Activated CD8-positive, alpha-beta memory T cell treated with anti-CD3 and anti-CD28 coated beads for 36 hours (primary cell): ENCODE results near the gene DNAAF5. TPM values are rescaled to one million over a fixed set of nuclear protein-coding genes. Genes with fewer than 3 reads are reported as not detected.

Source experiments
- CTCF ChIA-PET: fragments of 350-600 bp; sonication (Branson Sonifier 250); formaldehyde crosslinking; loops from one replicate; lab custom pipeline; 2021; ENCODE audit warnings: antibody characterized with exemption; lab: Charles Lee
- POLR2A ChIA-PET: fragments of 350-600 bp; sonication (Branson Sonifier 250); formaldehyde crosslinking; loops from one replicate; lab custom pipeline; 2021; ENCODE audit warnings: antibody characterized with exemption; lab: Charles Lee
- total RNA-seq, 2 experiments: library from RNA; stranded (reverse); gene quantifications; one replicate each; pipeline ENCODE4 v1.2.3, GENCODE V29; 2021

DNAAF5 gene
- total RNA-seq, 2 experiments from 2014 or later: 54.1 to 55.5 TPM

DNA sequence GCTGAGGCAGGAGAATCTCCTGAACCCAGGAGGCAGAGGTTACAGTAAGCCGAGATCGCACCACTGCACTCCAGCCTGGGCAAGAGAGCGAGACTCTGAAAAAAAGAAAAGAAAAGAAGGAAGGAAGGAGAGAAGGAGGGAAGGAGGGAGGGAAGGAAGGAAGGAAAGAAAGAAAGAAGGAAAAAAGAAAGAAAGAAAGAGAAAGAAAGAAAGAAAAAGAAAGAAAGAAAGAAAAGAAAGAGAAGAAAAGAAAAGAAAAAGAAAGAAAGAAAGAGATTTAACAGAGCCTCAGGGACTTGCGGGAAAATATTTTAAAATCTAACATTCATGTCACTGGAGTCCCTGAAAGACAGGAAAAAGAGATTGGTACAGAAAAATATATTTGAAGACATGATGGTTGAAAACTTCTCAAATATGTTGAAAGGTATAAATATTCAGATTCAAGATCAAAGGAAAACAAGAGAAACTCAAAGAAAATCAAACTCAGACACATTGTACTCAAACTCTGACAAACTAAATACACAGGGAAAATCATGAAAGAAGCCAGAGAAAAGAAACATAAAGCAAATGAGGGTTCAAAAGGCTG, 25.3 kb upstream of the DNAAF5 start:
- POLR2A ChIA-PET: no interaction called here
- CTCF ChIA-PET: no interaction called here

DNA sequence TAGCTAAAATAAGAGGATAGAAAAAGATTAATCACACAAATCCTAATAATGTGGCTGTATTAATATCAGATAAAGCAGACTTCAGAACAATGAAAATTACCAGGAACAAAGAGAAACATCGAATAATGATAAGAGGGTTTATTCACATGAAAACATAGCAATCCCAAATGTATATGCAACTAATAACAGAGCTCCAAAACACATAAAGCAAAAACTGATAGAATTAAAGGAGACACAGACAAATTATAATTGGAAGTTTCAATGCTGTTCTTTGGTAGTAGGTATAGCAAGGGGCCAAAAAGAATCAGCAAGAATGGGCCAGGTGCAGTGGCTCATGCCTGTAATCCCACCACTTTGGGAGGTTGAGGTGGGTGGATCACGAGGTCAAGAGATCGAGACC, 23.4 kb upstream of the DNAAF5 start:
- ChIA-PET CTCF (no interaction called here), POLR2A (no interaction called here)

DNA sequence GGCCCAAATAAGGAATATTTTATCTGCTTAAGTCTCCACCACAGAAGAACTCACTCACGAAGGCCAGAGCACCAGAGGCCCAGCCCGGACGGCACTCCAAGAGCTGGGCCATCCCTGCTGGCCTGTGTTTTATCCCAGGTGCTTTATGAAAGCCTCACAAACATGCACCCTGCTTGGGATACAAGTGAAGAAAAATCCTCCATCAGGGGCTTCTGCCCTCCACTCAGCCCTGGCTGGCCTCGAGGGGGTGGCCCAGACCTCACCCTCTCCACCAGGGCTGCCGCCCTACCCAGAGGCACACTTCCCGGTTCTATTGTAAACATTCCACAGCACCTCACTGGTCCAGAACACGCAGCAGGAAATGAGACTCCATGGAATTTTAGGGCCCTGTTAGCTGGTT, 19.8 kb upstream of the DNAAF5 start:
- ChIA-PET CTCF (no interaction called here), POLR2A (no interaction called here)

DNA sequence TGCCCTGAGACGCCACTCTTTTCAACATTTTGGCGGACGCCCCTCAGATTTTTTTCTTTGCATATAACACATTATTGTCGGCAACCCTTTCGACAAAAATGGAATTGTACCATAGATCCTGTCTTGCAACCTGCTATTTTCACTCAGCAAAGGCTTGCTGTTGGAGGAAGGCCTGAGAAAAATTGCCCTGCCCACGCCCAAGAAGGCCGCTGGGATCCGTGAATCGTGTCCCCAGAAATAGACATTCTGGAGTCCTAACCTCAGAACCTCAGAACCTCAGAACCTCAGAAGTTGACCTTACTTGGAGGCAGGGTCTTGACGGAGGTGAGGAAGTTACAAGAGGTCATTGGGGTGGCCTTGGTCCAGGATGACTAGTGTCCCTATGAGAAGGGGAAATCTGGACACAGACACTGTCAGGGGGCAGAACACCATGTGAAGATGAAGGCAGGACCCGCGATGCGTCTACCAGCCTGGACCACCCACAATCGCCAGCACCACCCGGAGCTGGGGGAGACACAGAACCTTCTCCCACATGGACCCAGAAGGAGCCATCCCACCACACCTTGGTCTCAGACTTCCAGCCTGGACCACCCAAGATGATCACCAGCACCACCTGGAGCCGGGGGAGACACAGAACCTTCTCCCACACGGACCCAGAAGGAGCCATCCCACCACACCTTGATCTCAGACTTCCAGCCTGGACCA, 19.1 kb upstream of the DNAAF5 start:
- POLR2A ChIA-PET: no interaction called here
- CTCF ChIA-PET: no interaction called here

DNA sequence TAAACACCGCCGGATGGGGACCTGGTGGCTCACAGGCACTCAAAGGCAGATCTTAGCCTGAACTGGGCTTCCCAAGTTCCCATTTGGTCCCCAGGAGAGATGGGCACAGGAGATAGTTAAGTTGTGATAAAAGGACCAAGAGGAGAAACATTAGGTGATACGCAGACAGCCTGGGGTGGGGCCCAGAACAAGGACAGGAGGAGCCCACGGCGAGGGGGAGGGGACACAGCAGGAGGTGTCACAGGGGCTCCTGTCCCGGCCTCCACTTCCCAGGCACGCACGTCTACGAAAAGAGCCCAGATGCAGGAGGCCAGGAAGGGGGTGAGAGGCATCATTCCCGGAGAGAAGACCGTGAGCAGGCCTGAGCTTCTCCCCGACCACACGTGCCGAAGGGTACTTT, 16.3 kb upstream of the DNAAF5 start:
- ChIA-PET POLR2A (no interaction called here), CTCF (no interaction called here)

DNA sequence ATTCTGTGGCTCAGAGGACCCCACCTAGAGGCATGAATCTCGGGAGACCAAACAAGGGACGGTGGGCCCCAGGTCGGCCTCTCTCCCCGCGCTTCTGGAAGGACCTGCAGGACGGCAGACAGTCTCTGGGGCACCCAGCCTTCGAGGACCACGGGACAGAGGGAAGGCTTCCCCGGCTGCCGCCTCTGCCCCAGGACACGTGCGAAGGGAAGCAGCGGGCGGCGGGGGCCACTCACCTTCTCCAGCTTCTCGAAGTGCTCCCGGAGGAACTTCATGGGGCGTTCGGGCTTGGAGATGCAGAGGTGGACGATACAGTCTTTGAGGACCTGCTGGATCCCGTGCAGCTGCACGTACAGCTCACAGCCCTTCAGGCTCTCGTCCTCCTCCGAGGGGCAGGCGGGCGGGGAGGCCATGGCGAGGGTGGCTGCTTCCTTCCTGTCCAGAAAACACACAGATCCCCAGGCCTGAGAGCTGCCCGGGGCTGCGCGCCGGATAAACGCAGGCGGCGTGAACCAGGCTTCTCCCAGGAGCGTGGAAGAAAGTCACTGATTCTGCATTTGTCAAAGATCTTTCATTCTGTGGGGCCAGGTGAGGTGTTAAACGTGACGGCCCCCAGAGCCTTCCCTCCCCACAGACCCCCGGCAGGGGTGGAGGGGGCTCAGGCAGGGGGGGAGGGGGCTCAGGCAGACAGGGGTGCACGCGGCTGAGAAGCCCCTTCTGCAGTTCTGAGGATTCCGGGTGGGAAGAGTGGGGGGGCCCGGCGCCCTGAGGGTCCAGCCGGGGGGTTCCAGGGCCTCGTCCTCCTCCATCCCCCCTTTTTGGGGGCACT, 15.2 kb upstream of the DNAAF5 start:
- POLR2A ChIA-PET: no interaction called here
- CTCF ChIA-PET: no interaction called here

DNA sequence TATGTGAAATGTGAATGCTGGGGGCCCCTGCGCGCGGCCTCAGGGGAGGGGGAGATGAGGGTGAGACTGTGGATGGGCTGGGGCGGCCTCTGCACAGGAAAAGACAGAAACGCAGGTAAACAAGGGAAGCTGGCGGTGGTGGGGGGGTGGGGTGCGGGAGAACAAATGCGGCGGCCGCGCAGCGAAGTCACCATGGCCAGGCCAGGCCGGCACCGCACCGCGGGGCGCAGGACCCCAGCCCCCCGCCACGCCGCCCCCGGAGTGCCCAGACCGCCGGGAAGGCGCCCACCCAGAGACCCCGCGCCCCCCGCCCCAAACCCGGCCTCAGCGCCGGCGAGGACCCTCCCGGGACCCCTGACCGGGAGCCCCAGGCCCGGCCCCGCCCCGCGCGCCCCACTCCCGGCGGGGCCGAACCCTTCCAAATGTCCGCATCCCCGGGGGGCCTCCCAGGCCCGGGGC, 14.5 kb upstream of the DNAAF5 start:
- ChIA-PET POLR2A (no interaction called here), CTCF (no interaction called here)

DNA sequence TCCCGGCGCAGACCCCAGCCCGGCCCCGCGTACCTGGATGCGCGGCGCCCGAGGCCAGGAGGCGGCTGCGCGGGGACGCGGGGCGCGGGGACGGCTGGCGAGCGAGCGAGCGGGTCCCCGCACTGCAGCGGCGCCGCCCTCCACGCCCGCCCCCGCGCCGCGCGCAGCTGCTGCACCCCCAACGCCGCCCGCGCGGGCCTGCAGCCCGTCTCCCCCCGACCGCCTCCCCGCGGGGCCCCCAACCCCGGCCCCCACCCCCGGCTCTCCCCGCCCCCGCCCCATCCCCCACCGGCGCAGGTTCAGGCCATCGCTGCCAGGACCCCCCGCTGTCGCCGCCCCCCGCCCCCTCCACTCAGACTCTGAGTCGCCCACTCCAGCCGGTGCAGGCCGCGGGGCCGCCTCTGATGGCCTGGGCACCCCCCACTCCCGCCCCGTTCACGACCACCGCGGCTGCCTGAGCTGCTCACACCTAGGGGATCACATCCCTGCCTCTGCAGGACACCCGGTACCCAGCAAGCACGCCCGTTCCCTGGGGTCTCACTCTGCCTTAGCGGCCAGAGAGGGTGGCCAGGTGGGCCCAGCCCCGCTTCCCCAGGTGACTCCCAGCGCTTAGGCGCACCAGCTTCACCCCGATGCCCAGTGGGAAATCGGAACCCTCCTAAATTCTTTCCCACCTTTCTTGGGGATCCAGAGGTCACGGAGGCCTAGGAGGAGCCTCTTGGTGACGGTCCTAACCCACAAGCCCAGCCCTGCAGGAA, 13.9 kb upstream of the DNAAF5 start:
- ChIA-PET POLR2A (no interaction called here), CTCF (no interaction called here)

DNA sequence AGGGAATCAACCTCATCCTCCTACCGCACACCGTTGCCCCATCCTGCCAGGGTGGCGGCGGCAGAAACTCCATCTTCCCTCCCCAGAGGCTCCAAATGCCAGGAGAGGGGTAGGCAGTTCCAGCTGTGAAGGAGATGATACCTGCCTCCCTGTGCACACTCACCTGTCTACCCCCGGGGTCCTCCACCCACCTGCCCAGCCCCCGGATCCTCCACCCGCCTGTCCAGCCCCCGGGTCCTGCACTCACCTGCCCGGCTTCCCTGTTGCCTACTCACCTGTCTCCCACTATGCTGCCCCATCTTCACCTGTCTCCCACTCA, 13.4 kb upstream of the DNAAF5 start:
- ChIA-PET CTCF (no interaction called here), POLR2A (no interaction called here)

DNA sequence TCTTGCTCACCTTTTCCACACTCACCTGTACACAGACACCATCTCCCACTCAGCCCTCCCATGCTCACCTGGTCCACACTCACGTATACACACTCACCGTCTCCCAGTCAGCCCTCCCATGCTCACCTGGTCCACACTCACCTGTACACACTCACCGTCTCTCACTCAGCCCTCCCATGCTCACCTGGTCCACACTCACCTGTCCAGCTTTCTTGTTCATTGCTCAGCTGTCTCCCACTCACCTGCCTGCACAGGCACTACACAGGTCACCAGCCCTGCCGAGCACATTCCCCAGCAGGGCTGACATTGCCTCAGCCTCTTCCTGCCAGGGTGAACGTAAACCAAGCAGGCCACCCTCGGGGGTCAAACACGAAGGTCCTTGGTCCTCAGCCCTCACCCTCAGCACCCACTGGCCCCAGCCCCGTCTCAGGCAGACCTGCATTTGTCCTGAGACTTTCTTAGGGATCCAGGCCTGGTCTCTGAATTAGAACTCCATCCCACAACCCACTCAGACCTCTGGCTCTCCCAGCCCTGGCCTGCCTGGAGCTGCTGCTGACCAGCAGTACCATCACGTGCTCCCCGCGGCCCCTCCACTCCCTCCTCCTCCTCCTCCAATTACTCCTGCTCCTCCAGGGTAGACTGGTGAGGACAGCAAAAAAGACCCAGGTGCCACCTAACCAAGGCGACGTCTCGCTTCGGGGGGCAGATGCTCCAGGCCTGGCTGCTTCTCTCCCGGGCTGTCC, 12.8 kb upstream of the DNAAF5 start:
- POLR2A ChIA-PET: no interaction called here
- CTCF ChIA-PET: no interaction called here

DNA sequence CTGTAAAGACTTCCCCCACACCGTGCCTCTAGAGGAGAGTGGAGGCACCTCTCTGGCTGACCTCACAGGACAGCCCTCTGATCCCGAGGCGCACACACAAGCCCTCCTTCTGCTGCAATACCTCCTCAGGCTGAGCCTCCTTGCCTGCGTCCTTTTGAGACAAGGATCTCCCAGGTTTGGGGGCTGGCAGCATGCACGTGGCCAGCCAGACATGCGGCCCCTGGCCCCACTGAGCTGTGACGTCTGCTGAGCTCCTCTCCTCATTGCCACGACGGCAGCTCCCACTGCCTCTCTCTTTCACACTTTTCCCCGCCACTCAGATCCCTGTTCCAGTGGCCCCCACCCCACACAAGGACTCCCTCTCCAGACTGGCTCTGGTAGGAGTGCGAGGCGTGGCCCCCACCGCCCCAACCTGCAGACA, 12.2 kb upstream of the DNAAF5 start:
- ChIA-PET POLR2A (no interaction called here), CTCF (no interaction called here)

DNA sequence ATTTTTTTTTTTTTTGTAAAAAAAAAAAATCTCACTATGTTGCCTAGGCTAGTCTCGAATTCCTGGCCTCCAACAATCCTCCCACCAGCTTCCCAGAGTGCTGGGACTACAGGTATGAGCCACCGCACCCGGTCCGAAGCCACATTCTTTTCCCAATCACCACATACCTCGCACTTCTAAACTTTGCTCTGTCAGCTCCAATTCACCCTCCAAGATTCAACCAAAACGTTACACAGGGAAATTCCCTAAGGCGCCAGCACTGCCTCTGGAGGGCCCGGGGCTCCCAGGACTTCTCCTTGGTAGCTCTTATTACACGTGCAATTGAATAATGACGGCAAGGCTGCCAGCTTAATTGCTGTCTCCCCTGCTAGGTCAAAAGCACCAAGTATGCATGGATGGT, 10.3 kb upstream of the DNAAF5 start:
- POLR2A ChIA-PET: no interaction called here
- CTCF ChIA-PET: no interaction called here

DNA sequence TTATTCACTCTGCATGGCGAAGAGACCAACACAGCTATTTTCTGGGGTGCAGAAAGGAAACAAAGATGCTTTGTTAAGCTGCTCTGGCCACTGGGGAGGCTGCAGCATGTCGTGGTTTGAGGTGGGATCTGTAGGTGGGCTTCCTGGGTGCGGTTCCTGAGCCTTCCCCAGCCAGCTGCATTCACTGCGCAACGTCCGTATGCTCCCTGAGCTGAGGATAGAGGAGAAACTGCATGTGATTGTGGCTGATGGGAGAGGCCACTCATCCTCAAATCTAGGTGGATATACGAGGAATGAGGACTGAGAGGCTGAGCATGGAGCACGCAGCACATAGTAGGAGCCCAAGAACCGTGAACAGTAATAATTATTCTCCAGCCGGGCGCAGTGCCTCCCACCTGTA, 9.9 kb upstream of the DNAAF5 start:
- POLR2A ChIA-PET: no interaction called here
- CTCF ChIA-PET: no interaction called here

DNA sequence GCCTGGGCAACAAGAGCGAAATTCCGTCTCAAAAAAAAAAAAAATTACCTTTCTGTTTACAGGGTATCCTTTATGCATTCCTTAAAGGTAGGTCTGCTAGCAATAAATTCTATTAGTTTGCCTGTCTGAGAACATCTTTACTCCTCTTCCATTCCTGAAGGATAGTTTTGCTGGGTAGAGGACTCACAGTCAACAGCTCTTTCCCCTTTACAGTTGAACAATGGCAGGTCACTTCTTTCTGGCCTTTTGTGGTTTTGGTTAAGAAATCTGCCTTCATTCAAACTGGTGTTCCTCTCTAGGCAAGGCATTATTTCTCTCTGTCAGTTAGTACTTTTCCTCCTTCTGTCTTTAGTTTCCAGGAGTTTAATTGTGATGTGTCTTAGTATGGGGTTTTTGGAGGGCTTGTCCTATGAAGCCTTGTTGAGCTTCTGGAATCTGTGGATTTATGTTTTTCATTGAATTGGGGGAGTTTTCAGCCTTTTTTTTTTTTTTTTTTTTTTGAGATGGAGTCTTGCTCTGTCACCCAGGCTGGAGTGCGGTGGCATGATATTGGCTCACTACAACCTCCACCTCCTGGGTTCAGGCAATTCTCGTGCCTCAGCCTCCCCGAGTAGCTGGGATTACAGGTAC, 4.8 kb upstream of the DNAAF5 start:
- POLR2A ChIA-PET: no interaction called here
- CTCF ChIA-PET: no interaction called here

DNA sequence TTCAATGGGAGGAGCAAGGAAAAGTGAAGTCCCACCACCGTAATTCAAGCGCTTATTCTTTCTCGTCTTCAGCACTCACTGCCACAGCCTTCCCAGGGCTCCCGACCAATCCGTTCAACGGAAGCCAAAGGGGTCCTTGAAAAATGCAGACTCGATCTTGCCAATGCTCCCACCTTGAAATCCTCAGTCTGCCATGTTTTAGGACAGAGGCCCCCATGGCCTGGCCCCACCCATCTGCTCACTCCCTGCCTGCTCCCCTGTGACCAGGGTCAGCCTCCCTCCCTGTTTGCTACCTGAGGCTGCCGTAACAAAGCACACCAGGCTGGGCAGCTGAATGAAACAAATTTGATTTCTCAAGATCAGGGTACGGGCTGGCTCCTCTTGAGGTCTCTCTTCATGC, 3.0 kb upstream of the DNAAF5 start:
- ChIA-PET CTCF (no interaction called here), POLR2A (no interaction called here)

DNA sequence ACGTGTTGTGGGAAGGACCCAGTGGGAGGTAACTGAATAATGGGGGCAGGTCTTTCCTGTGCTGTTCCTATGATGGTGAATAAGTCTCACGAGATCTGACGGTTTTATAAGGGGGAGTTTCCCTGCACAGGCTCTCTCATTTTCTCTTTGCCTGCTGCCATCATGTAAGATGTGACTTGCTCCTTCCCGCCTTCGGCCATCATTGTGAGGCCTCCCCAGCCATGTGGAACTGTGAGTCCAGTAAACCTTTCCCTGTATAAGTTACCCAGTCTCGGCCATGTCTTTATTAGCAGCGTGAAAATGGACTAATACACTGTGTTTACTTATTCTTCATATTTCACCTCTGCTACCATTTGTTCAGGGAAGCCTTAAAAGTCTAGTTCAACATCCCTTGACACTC, 2.2 kb upstream of the DNAAF5 start:
- ChIA-PET CTCF (no interaction called here), POLR2A (no interaction called here)

DNA sequence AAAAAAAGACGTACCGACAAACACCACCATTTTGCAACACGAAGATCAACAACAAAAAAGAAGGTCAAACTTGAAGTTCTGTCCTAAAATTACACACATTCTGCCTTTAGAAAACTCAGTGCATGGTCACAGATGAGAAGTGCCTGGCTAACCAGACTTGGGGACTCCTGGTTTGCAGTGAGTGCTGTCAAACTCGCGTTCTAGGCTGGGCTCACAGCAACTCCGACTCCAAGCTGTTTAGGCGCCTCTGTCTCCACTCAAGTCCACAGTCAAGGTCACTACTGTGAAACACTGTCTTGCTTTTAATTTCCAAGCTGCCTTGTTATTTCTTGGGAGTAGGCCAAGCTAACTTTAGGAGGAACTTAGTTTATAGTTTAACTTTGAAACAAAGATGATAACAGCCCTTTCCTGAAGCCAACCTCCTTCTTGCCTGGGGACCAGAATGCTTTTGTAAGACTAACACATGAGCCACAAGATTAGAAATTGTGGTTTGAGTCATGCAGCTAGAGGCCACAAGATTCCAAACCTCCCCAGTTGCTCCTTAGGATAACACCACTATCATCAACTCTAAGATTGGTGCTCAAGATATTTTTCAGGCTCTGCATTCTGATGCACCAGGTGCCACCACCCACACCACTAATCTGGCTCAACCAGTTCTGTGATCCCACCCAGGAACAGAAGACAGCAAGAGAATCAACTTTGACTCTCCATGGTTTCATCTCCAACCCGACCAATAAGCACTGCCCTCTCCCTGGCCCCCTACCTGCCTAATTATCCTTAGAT, 1.1 kb upstream of the DNAAF5 start:
- ChIA-PET CTCF (interaction anchor here (0.8 kb wide), 1 partner anchor 26 kb away, joined by 5 read pairs; no protein-coding TSS in a partner anchor), POLR2A (interaction anchor here (3.0 kb wide), 1 partner anchor 121 kb away, joined by 8 read pairs; no protein-coding TSS in a partner anchor)

DNA sequence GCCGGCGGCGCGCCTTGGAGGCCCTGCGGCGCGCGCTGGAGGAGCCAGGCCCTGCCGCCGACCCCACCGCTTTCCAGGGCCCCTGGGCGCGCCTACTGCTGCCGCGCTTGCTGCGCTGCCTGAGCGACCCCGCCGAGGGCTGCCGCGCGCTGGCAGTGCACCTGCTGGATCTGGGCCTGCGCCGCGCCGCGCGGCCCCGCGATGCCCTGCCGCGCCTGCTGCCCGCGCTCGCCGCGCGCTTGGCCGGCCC, 280 bp downstream of the DNAAF5 start:
- ChIA-PET CTCF (no interaction called here), POLR2A (interaction anchor here (0.9 to 3.0 kb wide), 2 partner anchors 109 to 123 kb away, joined by 3 to 8 read pairs; no protein-coding TSS in a partner anchor)
